RWPE1 (cell line): ENCODE results near the gene GRIN2C.

Experiments used
- CTCF ChIA-PET: fragments of 350-600 bp; sonication (Branson Sonifier 250); formaldehyde crosslinking; extraction: SDS; loops from one replicate; lab custom pipeline; 2021; lab: Yijun Ruan, JAX
- POLR2A ChIA-PET: fragments of 400-600 bp; formaldehyde crosslinking; extraction: SDS; loops from one replicate; lab custom pipeline; 2020; ENCODE audit warnings: antibody characterized with exemption; ENCODE audit not compliant: low non-redundant PET; lab: Yijun Ruan, JAX
- DNase-seq: peaks from one replicate; pipeline ENCODE4 v3.0.0; 2012; ENCODE audit warnings: low spot score
- H3K27ac ChIP-seq: fragments of 450-650 bp; 2 replicates; pipeline ENCODE4 v1.5.1; 2017
- TF ChIP-seq, protein P1 (sequence below): fragments of 450-650 bp; conservative IDR thresholded peaks from 2 replicates; pipeline ENCODE4 v1.5.1; 2017; ENCODE audit warnings: low read depth, mild to moderate bottlenecking

The GRIN2C gene

DNA sequence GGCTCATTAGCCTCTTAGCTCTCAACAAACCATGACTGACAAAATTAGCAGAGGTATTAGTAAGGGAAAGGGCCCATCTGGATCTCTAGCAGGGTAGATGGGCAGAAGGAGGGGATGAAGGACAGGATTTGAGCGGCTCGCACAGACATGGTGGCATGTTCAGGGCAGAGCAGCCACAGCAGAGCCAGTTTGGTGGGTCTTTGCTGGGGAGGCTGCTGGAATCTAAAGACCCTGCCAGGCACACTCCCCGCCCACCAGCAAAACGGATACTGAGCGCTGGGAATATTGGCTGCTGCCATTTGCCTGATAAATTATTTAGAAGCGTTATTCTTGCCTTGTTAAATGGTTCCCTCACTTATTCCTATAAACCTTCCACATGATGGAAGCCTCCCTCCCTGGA lies 62.8 kb downstream of the GRIN2C start:
- TF ChIP-seq, protein P1, sequence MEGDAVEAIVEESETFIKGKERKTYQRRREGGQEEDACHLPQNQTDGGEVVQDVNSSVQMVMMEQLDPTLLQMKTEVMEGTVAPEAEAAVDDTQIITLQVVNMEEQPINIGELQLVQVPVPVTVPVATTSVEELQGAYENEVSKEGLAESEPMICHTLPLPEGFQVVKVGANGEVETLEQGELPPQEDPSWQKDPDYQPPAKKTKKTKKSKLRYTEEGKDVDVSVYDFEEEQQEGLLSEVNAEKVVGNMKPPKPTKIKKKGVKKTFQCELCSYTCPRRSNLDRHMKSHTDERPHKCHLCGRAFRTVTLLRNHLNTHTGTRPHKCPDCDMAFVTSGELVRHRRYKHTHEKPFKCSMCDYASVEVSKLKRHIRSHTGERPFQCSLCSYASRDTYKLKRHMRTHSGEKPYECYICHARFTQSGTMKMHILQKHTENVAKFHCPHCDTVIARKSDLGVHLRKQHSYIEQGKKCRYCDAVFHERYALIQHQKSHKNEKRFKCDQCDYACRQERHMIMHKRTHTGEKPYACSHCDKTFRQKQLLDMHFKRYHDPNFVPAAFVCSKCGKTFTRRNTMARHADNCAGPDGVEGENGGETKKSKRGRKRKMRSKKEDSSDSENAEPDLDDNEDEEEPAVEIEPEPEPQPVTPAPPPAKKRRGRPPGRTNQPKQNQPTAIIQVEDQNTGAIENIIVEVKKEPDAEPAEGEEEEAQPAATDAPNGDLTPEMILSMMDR = no peak
- CTCF ChIA-PET = no interaction called here
- H3K27ac ChIP-seq = no peak overlapping the region
- POLR2A ChIA-PET = no interaction called here
- DNase-seq = no peak

DNA sequence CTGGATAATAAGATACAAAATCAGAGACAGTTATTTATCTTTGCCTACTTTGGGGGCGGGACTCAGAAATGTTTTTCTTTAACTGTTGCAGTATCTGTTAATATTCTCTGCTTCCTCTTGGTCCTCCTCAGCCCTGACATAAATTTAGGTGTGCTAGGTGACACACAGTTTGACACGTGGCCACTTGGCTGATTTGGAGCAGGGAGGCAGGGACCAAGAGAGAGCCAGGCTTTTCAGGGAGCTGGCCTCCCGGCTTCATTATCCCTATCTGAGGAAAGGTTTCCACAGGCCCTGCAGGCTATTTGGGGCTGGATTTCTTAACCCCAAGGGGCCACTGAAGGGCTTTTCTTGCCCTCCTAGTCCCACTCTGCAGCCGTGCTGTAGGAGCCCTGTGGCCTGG lies 63.5 kb downstream of the GRIN2C start:
- no peak for DNase-seq
- ChIA-PET POLR2A (no interaction called here), CTCF (interaction anchor here (0.6 to 0.7 kb wide), 3 partner anchors 36 to 66 kb away, joined by 3 read pairs; no protein-coding TSS in a partner anchor)

DNA sequence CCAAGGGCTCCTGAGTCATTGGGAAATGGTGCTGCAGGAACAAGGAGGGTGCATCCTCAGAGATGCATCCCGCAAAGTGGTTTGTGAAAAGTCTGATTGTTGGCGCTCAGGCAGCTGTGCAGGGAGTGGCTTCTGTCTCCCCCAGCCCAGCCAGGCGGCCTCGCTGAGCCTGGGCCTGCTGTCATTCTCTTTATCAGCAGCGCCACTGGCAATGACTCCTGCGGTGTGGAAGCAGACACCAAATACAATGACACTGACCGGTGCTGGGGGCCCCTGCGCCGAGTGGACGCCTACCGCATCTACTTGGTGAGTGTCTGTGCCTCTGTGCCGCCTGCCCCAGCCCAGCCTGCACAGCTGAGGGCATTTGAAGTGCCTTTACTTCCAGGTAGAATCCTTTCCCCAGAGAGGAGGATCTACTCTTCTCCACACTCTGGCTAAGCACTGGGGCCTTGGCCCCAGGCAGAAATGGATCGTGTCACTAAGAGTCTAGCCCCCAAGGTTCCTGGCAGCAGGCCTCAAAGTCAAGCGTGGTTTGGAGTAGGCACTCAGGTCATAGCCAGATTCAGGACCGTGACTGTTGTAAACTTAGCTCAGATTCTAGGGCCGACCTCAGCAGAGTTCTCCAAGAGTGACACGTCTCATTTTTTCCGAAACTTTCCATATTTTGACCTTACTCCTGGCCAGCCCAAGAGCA lies 64.2 kb downstream of the GRIN2C start:
- CTCF ChIA-PET = interaction anchor here (0.6 to 0.7 kb wide), 2 partner anchors 36 to 67 kb away, joined by 3 read pairs; no protein-coding TSS in a partner anchor
- no peak for DNase-seq
- TF ChIP-seq, protein P1 = no peak
- H3K27ac ChIP-seq = no peak overlapping the region
- POLR2A ChIA-PET = no interaction called here

More for the DNA sequence above, 63.5 kb downstream of the GRIN2C start:
- TF ChIP-seq, protein P1 = no peak
- no peak overlapping the region for H3K27ac ChIP-seq

GRCh38 chr17:74792586-74793105 lies 67.0 kb downstream of the GRIN2C start:
- CTCF ChIA-PET = interaction anchor here (0.6 to 2.3 kb wide), 6 partner anchors 16 to 217 kb away, joined by 3 to 30 read pairs (median 5); no protein-coding TSS in a partner anchor
- TF ChIP-seq, protein P1 = no peak
- no peak overlapping the region for H3K27ac ChIP-seq
- DNase-seq = no peak
- POLR2A ChIA-PET = no interaction called here
